H9 (cell line): Measurements from ENCODE around the gene PTF1A. TPM values are rescaled to one million over a fixed set of nuclear protein-coding genes. Genes with fewer than 3 reads are reported as not detected.

Experiments
- DNase-seq: peaks from one replicate; pipeline ENCODE4 v3.0.0-alpha.2; 2017
- H2AFZ ChIP-seq: one replicate; pipeline ENCODE4 v1.6.1; 2013; ENCODE audit warnings: mild to moderate bottlenecking, low read length, control low read depth, moderate library complexity
- H2AK5ac ChIP-seq: 2 replicates; pipeline ENCODE4 v1.6.1; 2013; ENCODE audit warnings: low read length, control low read depth, mixed read lengths; ENCODE audit not compliant: insufficient read length
- H2BK120ac ChIP-seq: one replicate; pipeline ENCODE4 v1.6.1; 2013; ENCODE audit warnings: low read depth, mild to moderate bottlenecking, low read length, control low read depth, inconsistent platforms; ENCODE audit not compliant: poor library complexity, severe bottlenecking
- H2BK12ac ChIP-seq: 2 replicates; pipeline ENCODE4 v1.6.1; 2013; ENCODE audit warnings: low read length, control low read depth, mixed read lengths, low read depth; ENCODE audit not compliant: insufficient read length
- H2BK15ac ChIP-seq: 2 replicates; pipeline ENCODE4 v1.6.1; 2013; ENCODE audit warnings: low read depth, low read length, control low read depth
- H2BK20ac ChIP-seq: one replicate; pipeline ENCODE4 v1.6.1; 2013; ENCODE audit warnings: low read depth, mild to moderate bottlenecking, low read length, control low read depth, inconsistent platforms; ENCODE audit not compliant: poor library complexity, severe bottlenecking
- H2BK5ac ChIP-seq: 2 replicates; pipeline ENCODE4 v1.6.1; 2013; ENCODE audit warnings: low read length, control low read depth, mixed read lengths; ENCODE audit not compliant: insufficient read length
- H3K14ac ChIP-seq: 2 replicates; pipeline ENCODE4 v1.6.1; 2013; ENCODE audit warnings: low read length, control low read depth; ENCODE audit not compliant: insufficient read depth
- H3K18ac ChIP-seq: 2 replicates; pipeline ENCODE4 v1.6.1; 2013; ENCODE audit warnings: low read depth, mild to moderate bottlenecking, mixed read lengths, low read length, control low read depth; ENCODE audit not compliant: insufficient read length
- H3K23ac ChIP-seq: 2 replicates; pipeline ENCODE4 v1.6.1; 2013; ENCODE audit warnings: low read length, control low read depth, mixed read lengths, low read depth; ENCODE audit not compliant: insufficient read length
- H3K23me2 ChIP-seq: 2 replicates; pipeline ENCODE4 v1.6.1; 2013; ENCODE audit warnings: low read depth, mild to moderate bottlenecking, mixed read lengths, low read length, control low read depth; ENCODE audit not compliant: insufficient read length, poor library complexity, severe bottlenecking
- H3K27ac ChIP-seq: 2 replicates; pipeline ENCODE4 v1.5.1; 2013; ENCODE audit warnings: low read length, control low read depth, mixed read lengths, low read depth; ENCODE audit not compliant: insufficient read length
- H3K27me3 ChIP-seq: 2 replicates; pipeline ENCODE4 v1.6.1; 2013; ENCODE audit warnings: low read length, control low read depth, inconsistent platforms; ENCODE audit not compliant: insufficient read depth
- H3K4ac ChIP-seq: 2 replicates; pipeline ENCODE4 v1.6.1; 2013; ENCODE audit warnings: low read depth, mild to moderate bottlenecking, control low read depth, inconsistent platforms, low read length, moderate library complexity
- H3K4me1 ChIP-seq: 2 replicates; pipeline ENCODE4 v1.6.1; 2013; ENCODE audit warnings: low read length, control low read depth, inconsistent platforms; ENCODE audit not compliant: insufficient read depth
- H3K4me2 ChIP-seq: 2 replicates; pipeline ENCODE4 v1.6.1; 2013; ENCODE audit warnings: low read length, control low read depth, mixed read lengths; ENCODE audit not compliant: insufficient read length, insufficient read depth
- H3K56ac ChIP-seq: 2 replicates; pipeline ENCODE4 v1.6.1; 2013; ENCODE audit warnings: low read depth, mild to moderate bottlenecking, mixed read lengths, low read length, control low read depth; ENCODE audit not compliant: insufficient read length
- H3K79me1 ChIP-seq: 2 replicates; pipeline ENCODE4 v1.6.1; 2013; ENCODE audit warnings: low read depth, mild to moderate bottlenecking, moderate library complexity, low read length, control low read depth, inconsistent platforms; ENCODE audit not compliant: insufficient read depth, poor library complexity, severe bottlenecking
- H3K79me2 ChIP-seq: 2 replicates; pipeline ENCODE4 v1.6.1; 2013; ENCODE audit warnings: low read length, control low read depth, inconsistent platforms; ENCODE audit not compliant: insufficient read depth
- H3K9ac ChIP-seq: 2 replicates; pipeline ENCODE4 v1.6.1; 2013; ENCODE audit warnings: low read length, control low read depth, mixed read lengths; ENCODE audit not compliant: insufficient read length; ENCODE audit errors: extremely low read depth
- H3K9me3 ChIP-seq: one replicate; pipeline ENCODE4 v1.6.1; 2013; ENCODE audit warnings: low read depth, low read length, inconsistent platforms; ENCODE audit not compliant: control insufficient read depth
- H3T11ph ChIP-seq: one replicate; pipeline ENCODE4 v1.6.1; 2013; ENCODE audit warnings: mild to moderate bottlenecking, low read length, control low read depth, inconsistent platforms
- H4K20me1 ChIP-seq: one replicate; pipeline ENCODE4 v1.6.1; 2013; ENCODE audit not compliant: control insufficient read depth, insufficient read length, insufficient read depth
- H4K5ac ChIP-seq: 2 replicates; pipeline ENCODE4 v1.6.1; 2013; ENCODE audit warnings: low read depth, mild to moderate bottlenecking, mixed read lengths, low read length, control low read depth; ENCODE audit not compliant: insufficient read length
- H4K8ac ChIP-seq: replicated peaks from 2 replicates; pipeline ENCODE4 v1.6.1; 2013; ENCODE audit warnings: low read length, control low read depth, mixed read lengths, low read depth; ENCODE audit not compliant: insufficient read length
- H4K91ac ChIP-seq: 2 replicates; pipeline ENCODE4 v1.6.1; 2013; ENCODE audit warnings: low read depth, mild to moderate bottlenecking, moderate library complexity, mixed read lengths, low read length, control low read depth; ENCODE audit not compliant: insufficient read length
- H3K27ac Mint-ChIP-seq, 3 experiments: 2 replicates in 2 of 3; 3 replicates in 1 of 3; pipeline ENCODE4 v1.8.0; 2020 to 2021; ENCODE audit warnings: mixed read lengths in 3 of 3, mild to moderate bottlenecking in 1 of 3, moderate library complexity in 1 of 3
- H3K27me3 Mint-ChIP-seq: 2 replicates; pipeline ENCODE4 v1.8.0; 2021; ENCODE audit warnings: low read depth, mild to moderate bottlenecking, moderate library complexity, mixed read lengths
- H3K36me3 Mint-ChIP-seq, 3 experiments: 2 replicates in 2 of 3; 3 replicates in 1 of 3; pipeline ENCODE4 v1.8.0; 2020 to 2021; ENCODE audit warnings: low read depth in 3 of 3, mixed read lengths in 3 of 3; ENCODE audit not compliant: insufficient read depth in 1 of 3
- H3K4me1 Mint-ChIP-seq, 2 experiments: 2 replicates each; pipeline ENCODE4 v1.8.0; 2020; ENCODE audit warnings: mixed read lengths in 2 of 2
- H3K4me3 Mint-ChIP-seq, 2 experiments: 2 replicates in 1 of 2; 3 replicates in 1 of 2; pipeline ENCODE4 v1.8.0; 2020 to 2021; ENCODE audit warnings: mild to moderate bottlenecking in 2 of 2, mixed read lengths in 2 of 2, moderate library complexity in 1 of 2
- H3K9me3 Mint-ChIP-seq, 2 experiments: 2 replicates in 1 of 2; 3 replicates in 1 of 2; pipeline ENCODE4 v1.8.0; 2020; ENCODE audit warnings: mild to moderate bottlenecking in 2 of 2, mixed read lengths in 2 of 2, moderate library complexity in 1 of 2
- WGBS: extraction: QIAGEN DNeasy Blood & Tissue Kit; methylation state at CpG from one replicate; pipeline ENCODE4 v1.1.7; 2013; ENCODE audit warnings: missing lambda C conversion rate, low lambda C conversion rate, mixed read lengths; ENCODE audit not compliant: insufficient read length; ENCODE audit errors: extremely low coverage; 5-methylcytosine and 5-hydroxymethylcytosine counted together
- total RNA-seq: library from RNA; stranded (reverse); gene quantifications from 2 replicates; pipeline ENCODE4 v1.2.1, GENCODE V29; 2021
- TF ChIP-seq, protein P1 (sequence below): fragments of 200-600 bp; sonication (generic); conservative IDR thresholded peaks from 3 replicates; pipeline ENCODE4 v1.8.0; 2021; ENCODE audit warnings: antibody characterized with exemption, mild to moderate bottlenecking

PTF1A gene
- total RNA-seq, 1 experiment from 2014 or later, result not detected

DNA sequence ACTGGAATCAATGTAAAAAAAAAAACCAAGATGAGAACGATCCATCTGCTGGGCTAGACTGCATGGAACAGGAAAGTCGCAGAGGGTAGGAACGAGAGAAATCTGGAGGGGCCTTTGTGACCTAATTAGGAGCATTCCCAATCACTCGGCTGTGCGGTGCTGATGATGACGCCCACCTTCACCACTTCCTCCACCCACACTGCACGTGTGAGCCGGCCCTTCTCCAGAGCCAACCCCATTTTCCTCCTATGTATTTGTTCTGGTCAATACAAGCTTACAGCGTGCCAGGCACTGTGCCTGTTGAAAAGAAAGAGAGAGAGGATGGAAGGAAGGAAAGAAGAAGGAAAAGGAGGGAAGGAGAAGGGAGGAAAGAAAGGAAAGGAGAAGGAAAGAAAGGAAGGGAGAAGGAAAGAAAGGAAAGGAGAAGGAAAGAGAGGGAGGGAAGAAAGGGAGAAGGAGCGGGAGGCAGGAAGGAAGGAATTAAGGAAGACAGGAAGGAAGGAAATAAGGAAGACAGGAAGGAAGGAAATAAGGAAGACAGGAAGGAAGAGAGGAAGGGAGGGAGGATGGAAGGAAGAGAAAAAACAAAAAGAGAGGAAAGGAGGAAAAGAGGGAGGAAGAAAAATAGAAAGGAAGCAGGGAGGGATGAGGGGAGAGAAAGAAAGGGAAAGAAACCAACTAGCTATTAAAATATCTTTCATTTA is 35.5 kb upstream of the PTF1A start:
- no peaks in the 10 kb centered on the region; the same call in 1 of the 2 replicates for H3K27me3 ChIP-seq

More for the DNA sequence above, 35.5 kb upstream of the PTF1A start:
- H2BK120ac ChIP-seq, result no peak overlapping the region
- H3K79me1 ChIP-seq, result no peaks in the 10 kb centered on the region
- H3K23ac ChIP-seq, result no peak overlapping the region
- H4K8ac ChIP-seq, result no peak overlapping the region
- H3K18ac ChIP-seq, result no peak overlapping the region
- H3K27ac Mint-ChIP-seq, result no peak overlapping the region; a peak in 1 of 7 replicates
- H3K23me2 ChIP-seq, result no peaks in the 10 kb centered on the region
- H3K79me2 ChIP-seq, result no peaks in the 10 kb centered on the region
- no peak overlapping the region for H2AFZ ChIP-seq
- DNase-seq, result no peak
- H3K4me2 ChIP-seq, result no peak overlapping the region
- H3K4me3 Mint-ChIP-seq, result no peak overlapping the region
- no peaks in the 10 kb centered on the region for H3K36me3 Mint-ChIP-seq
- H2BK5ac ChIP-seq, result no peak overlapping the region
- H3K14ac ChIP-seq, result no peak overlapping the region; the same call in 1 of the 2 replicates
- no peak overlapping the region for H4K5ac ChIP-seq
- no peak overlapping the region for H3K27ac ChIP-seq
- no peaks in the 10 kb centered on the region for H3K4me1 ChIP-seq
- no peaks in the 10 kb centered on the region for H3K9me3 ChIP-seq
- no peaks in the 10 kb centered on the region for H4K20me1 ChIP-seq
- H3K4ac ChIP-seq, result no peak overlapping the region
- H3K56ac ChIP-seq, result no peak overlapping the region
- peaks cover 49% of the 10 kb centered on the region for H3K27me3 Mint-ChIP-seq
- H3T11ph ChIP-seq, result no peak overlapping the region
- no peak overlapping the region for H4K91ac ChIP-seq
- H2BK15ac ChIP-seq, result no peak overlapping the region
- TF ChIP-seq, protein P1, sequence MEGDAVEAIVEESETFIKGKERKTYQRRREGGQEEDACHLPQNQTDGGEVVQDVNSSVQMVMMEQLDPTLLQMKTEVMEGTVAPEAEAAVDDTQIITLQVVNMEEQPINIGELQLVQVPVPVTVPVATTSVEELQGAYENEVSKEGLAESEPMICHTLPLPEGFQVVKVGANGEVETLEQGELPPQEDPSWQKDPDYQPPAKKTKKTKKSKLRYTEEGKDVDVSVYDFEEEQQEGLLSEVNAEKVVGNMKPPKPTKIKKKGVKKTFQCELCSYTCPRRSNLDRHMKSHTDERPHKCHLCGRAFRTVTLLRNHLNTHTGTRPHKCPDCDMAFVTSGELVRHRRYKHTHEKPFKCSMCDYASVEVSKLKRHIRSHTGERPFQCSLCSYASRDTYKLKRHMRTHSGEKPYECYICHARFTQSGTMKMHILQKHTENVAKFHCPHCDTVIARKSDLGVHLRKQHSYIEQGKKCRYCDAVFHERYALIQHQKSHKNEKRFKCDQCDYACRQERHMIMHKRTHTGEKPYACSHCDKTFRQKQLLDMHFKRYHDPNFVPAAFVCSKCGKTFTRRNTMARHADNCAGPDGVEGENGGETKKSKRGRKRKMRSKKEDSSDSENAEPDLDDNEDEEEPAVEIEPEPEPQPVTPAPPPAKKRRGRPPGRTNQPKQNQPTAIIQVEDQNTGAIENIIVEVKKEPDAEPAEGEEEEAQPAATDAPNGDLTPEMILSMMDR, result no peak
- H2BK12ac ChIP-seq, result no peak overlapping the region
- H2AK5ac ChIP-seq, result no peak overlapping the region
- H3K9me3 Mint-ChIP-seq, result no peaks in the 10 kb centered on the region
- no peak overlapping the region for H2BK20ac ChIP-seq
- H3K9ac ChIP-seq, result no peak overlapping the region
- no CpG with 5 or more reads among the region's 10 CpGs for WGBS
- peaks cover 8 to 9% of the 10 kb centered on the region in 2 experiments; a peak in 2 of 4 replicates for H3K4me1 Mint-ChIP-seq
